Posterior vena cava (tissue), 2 donors: ENCODE data around the gene EDIL3. TPM values are rescaled to one million over a fixed set of nuclear protein-coding genes. Genes with fewer than 3 reads are reported as not detected.
"Not testable (repeated sequence)": the region's sequence is repeated elsewhere in the genome, so short reads cannot be mapped to it uniquely, and the experiment has no call there.

ENCODE experiments used
- DNase-seq: peaks from one replicate; pipeline ENCODE4 v3.0.0-alpha.2; 2020; ENCODE audit warnings: low spot score
- intact Hi-C, 2 donors: fragments of 100-400 bp; cut with DNase I; formaldehyde crosslinking; loops; one replicate each; pipeline versions ENCODE4 v1.14.1 to v1.14.2; 2022 to 2023
- total RNA-seq, 2 donors: library from RNA; stranded (reverse); fragmentation: NEBNext Ultra II Directional; extraction: Animal tissue kit (Norgen Biotek cat#: 25700); gene quantifications; one replicate each; pipeline ENCODE4 v1.2.1, GENCODE V29; 2021
- donor health status: DM: yes; HTN: yes; CAD: no.
- donor health status: DM: yes; HTN: yes; CAD: no.

The EDIL3 gene
- total RNA-seq, 2 donors from 2014 or later: 117 to 143 TPM

- no peak for DNase-seq
- intact Hi-C loops: no loop called here
Observed at GRCh38 chr5:84381502-84382362, 2.9 kb downstream of the EDIL3 start.

- DNase-seq: no peak
- intact Hi-C loops: no loop called here
Observed at GRCh38 chr5:84379749-84380148, 4.9 kb downstream of the EDIL3 start.

- no peak for DNase-seq
- intact Hi-C loops: no loop called here
Observed at GRCh38 chr5:84378961-84379360, 5.7 kb downstream of the EDIL3 start.

GRCh38 chr5:84378420-84378819 lies 6.3 kb downstream of the EDIL3 start:
- intact Hi-C loops: no loop called here
- DNase-seq: no peak

GRCh38 chr5:84376346-84376745 lies 8.3 kb downstream of the EDIL3 start:
- no peak for DNase-seq
- intact Hi-C loops: no loop called here

- intact Hi-C loops: no loop called here
- no peak for DNase-seq
Observed at GRCh38 chr5:84374568-84374967, 10.1 kb downstream of the EDIL3 start.

GRCh38 chr5:84373506-84373905 lies 11.2 kb downstream of the EDIL3 start:
- intact Hi-C loops: no loop called here
- no peak for DNase-seq

- no peak for DNase-seq
- intact Hi-C loops: no loop called here
Observed at GRCh38 chr5:84372066-84372695, 12.5 kb downstream of the EDIL3 start.

- no peak for DNase-seq
- intact Hi-C loops: no loop called here
Observed at GRCh38 chr5:84370176-84370575, 14.5 kb downstream of the EDIL3 start.

- intact Hi-C loops: no loop called here
- no peak for DNase-seq
Observed at GRCh38 chr5:84364043-84364442, 20.6 kb downstream of the EDIL3 start.

GRCh38 chr5:84362061-84362720 lies 22.5 kb downstream of the EDIL3 start:
- no peak for DNase-seq
- intact Hi-C loops: no loop called here

GRCh38 chr5:84361572-84361971 lies 23.1 kb downstream of the EDIL3 start:
- DNase-seq: no peak
- intact Hi-C loops: no loop called here

- intact Hi-C loops: no loop called here
- no peak for DNase-seq
Observed at GRCh38 chr5:84360056-84360455, 24.6 kb downstream of the EDIL3 start.

- intact Hi-C loops: no loop called here
Observed at GRCh38 chr5:84354101-84354500, 30.6 kb downstream of the EDIL3 start.

GRCh38 chr5:84344788-84345187 lies 39.9 kb downstream of the EDIL3 start:
- DNase-seq: no peak
- intact Hi-C loops: no loop called here

More at GRCh38 chr5:84354101-84354500, 30.6 kb downstream of the EDIL3 start:
- DNase-seq: no peak

GRCh38 chr5:84343171-84343570 lies 41.5 kb downstream of the EDIL3 start:
- no peak for DNase-seq
- intact Hi-C loops: no loop called here

- no peak for DNase-seq
- intact Hi-C loops: no loop called here
Observed at GRCh38 chr5:84332106-84332505, 52.6 kb downstream of the EDIL3 start.

GRCh38 chr5:84327591-84327990 lies 57.1 kb downstream of the EDIL3 start:
- intact Hi-C loops: no loop called here

GRCh38 chr5:84322646-84323045 lies 62.0 kb downstream of the EDIL3 start:
- intact Hi-C loops: no loop called here

More at GRCh38 chr5:84327591-84327990, 57.1 kb downstream of the EDIL3 start:
- DNase-seq: no peak

GRCh38 chr5:84317826-84318225 lies 66.9 kb downstream of the EDIL3 start:
- intact Hi-C loops, DNase-seq: not testable (repeated sequence)

More at GRCh38 chr5:84322646-84323045, 62.0 kb downstream of the EDIL3 start:
- no peak for DNase-seq
